ENCODE data around the gene PARP16.
A peak's percentile ranks its signal among the peaks of the same experiment; 100 is the strongest.

PARP16 gene, protein sequence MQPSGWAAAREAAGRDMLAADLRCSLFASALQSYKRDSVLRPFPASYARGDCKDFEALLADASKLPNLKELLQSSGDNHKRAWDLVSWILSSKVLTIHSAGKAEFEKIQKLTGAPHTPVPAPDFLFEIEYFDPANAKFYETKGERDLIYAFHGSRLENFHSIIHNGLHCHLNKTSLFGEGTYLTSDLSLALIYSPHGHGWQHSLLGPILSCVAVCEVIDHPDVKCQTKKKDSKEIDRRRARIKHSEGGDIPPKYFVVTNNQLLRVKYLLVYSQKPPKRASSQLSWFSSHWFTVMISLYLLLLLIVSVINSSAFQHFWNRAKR

DNA sequence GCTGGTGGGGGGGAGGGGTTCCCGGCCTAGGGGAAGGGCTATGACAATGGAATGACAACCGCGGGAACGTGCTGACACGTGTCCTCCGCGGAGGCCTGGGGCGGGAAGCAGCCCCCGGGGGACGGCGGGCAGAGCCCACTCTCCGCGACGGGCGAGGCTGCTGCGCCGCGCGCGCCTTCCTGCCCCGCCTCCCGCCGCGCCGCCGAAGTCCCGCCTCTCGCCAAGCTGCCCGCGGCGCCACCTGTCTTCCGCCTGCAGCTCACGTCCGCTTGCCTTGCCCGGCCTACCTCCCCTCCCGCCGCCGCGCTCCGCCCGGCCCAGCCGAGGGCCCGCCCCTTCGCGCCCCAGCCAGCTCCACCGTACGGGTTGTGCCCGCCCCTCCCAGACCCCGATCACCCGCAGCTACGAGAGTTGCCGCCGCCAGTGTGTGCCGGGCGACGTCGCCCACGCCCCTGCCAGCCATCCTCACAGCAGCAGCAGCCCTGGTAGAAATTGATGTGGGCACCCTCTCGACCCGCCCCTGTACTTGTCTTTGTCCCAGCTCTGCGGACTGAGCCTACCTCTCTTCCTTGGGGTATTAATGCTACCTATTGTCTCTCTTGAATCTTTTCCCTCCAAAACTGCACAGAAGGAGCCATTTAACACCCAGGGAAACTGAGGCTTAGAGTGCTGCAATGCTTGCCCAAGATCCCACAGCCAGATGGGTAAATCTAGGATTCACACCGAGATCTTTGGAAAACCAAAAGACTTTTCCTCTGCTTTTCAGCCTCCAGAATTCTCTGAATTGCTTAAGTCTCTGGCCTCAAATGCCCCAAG, at the start of gene PARP16:
Gene PARP16 (minus strand): TSS at position 180 of the 816 bp plus-strand sequence. CDS start 457 bp downstream, outside the sequence.
- peak; percentile 78 for DNase-seq

- DNase-seq, result no peak
Observed at GRCh38 chr15:65335278-65336055, 48.8 kb upstream of the PARP16 start.

- no peak for DNase-seq
Observed at GRCh38 chr15:65334586-65335231, 48.0 kb upstream of the PARP16 start.

DNA sequence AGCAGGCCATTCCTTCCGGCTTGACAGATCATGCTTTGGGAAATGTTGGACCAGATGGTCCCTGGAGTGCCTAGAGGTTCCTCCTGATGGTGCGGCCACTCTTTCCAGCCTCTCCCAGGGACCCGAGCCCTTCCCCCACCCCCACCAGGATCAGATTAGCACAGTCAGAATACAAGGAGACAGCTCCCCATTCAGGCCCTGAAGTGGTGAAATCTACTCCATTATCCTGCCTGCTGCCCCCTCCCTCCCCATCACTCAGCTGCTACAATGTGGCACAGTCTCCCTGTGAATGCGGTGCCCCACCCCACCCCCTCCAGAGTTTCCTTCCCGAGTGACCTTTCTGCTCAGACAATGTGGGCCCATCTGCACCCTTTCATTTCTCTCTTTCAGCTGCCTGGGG, 47.2 kb upstream of the PARP16 start:
- no peak for DNase-seq

DNA sequence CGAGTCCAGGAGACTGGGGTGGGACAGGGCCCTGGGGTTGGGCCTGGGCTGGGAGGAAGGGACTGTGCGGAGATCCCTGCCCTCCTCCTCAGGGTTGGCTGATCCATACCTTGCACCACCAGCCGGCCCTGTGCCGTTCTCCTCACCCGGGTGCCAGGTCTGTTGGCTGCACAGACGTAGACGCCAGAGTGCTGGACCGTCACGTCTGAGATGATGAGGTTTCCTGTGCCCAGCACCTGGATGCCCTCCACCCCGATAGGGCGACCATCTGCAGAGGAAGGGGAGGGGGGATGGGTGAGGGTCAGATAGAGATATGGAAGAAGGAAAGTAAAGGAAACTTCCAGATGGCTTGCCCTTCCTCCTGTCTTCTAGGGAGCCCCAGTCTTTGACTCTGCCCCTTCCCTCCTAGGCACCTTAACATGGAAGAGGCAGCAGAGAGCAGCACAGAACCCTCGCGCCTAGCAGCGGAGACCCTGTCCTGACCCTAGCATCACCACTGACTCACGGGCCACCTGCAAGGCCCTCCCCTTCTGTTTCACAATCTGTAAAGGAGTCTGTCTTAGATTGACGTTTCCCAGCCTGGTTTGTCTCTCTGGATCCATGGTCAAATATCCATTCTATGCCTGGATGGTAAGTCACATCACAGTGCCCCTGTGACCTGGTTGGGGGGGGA, 46.6 kb upstream of the PARP16 start:
- no peak for DNase-seq

DNA sequence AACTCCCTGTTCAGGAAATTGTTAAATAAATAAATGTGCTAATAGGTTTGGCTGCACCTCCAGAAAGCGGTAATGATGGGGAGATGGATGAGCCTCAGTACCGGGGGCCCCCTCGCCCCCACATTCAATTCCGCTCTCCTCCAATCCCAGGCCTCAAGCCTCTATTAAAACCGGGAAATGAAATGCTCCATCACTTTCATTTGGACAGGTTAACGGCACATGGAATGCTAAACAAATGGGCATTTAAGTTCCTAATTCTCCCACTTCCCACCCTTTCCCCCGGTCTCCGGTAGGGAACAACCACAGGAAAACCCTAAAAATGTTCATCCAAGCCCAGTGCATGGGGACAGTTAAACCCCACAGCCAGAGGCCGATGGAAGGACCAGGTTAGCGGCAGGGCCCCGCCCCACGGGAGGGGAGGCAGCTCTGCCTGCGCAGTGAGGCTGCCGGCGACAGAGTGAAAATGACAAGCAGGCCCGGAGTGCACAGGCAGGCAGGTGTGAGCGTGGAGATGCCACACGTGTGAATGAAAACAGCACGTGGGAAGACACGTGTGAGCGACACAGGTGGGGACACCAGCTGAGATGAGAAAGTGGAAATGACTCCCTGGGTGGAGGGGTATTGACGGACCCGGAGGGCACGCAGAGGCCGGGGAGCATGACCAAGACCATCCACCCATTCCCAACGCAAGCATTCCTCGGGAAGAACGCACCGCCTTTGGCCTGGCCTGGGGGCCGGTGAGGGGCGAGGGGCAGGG, 45.9 kb upstream of the PARP16 start:
- DNase-seq, result no peak

DNA sequence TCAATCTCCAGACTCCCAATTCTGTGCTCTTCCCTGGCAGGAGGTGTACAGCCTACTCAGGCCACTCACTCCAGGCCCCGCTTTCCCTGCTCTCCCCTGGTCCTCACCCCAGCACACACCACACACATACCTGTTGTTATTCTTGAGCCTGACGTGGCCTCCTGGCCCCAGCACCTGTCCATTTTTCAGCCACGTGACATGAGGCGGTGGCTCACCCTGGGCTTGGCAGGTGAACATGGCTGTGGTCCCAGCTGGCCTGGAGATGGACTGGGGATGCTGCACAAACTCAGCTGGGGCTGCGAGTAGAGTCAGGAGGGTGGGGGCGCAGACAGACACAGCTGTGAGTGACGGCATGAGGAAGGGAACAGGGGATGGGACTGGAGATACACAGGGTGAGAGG, 45.1 kb upstream of the PARP16 start:
- DNase-seq, result no peak

- no peak for DNase-seq
Observed at GRCh38 chr15:65330934-65331645, 44.4 kb upstream of the PARP16 start.

- DNase-seq, result no peak
Observed at GRCh38 chr15:65329984-65330735, 43.5 kb upstream of the PARP16 start.

GRCh38 chr15:65329288-65329983, 42.8 kb upstream of the PARP16 start:
- no peak for DNase-seq

DNA sequence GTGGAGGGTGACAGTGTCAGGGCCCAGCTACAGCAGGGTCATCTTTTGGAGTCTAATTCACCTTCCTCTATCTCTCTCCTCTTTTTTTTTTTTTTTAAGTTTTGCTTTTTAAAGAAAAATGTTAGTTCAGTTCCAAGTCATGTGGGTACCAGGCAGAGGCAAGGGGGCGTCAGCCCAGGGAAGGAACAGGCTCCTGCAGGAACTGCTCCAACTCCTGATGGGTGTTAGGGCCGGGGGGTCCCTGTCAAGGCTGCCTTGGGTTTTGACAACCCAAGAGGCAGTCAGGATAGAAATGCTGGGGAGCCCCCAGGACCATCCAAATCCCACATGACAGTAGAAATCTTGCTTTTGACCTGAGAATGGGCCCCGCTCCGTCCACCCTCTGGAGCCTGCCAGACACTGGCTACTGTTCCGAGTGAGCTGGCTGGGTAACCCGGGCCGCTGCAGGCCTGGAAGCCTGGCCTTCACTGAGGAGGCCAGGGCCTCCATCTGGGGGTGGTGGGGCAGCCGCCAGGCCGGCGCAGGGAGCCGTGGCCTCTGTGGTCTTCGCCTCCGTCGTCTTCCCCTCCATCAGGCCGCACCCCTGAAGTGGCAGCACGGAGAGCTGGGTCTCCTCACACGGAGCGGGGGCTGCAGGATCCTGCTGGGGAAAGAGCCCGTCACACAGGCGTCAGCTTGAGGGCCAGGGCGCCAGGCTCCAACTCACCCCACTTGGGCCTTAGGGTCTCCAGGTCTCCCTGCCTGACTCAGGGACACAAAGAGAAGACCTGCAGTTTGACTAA, 42.0 kb upstream of the PARP16 start:
- no peak for DNase-seq

GRCh38 chr15:65327651-65328393, 41.1 kb upstream of the PARP16 start:
- DNase-seq, result no peak

DNA sequence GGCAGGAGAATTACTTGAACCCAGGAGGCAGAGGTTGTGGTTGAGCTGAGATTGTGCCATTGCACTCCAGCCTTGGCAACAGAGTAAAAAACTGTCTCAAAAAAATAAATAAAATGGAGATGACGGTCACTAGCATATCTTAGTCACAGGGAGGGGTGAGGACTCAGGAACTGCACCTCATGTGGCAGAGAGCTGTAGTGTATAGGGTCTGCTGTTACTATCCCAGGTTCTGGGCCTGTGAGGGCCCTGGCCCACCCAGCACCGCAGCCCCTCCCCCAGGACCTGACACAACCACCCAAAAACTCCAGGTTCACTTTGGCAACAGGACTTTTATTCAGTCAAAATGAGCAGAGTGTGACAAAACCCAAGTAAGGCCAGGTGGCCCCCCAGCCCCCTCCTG, 40.1 kb upstream of the PARP16 start:
- no peak for DNase-seq

DNA sequence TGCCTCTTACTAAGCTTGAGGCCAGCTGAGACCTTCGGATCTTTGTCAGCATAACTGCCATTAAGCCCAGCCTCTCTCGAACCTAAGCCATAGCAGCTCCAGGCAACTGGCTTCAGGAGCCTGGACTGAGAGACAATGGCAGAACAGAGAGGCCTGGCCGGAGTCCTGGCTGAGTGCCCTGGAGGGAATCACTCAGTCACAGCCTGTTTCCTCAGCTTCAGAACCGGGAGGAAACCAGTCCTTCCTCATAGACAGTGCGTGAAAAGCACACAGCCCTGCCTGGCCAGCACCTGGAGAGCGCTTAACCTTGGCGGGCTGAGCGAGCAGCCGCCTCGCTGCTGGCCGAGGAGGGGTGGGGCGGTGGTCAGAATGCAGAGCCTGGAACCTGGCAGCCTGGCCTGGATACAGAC, 39.4 kb upstream of the PARP16 start:
- peak; percentile 10 for DNase-seq

- peak; percentile 63 for DNase-seq
Observed at GRCh38 chr15:65323071-65323511, 36.4 kb upstream of the PARP16 start.

DNA sequence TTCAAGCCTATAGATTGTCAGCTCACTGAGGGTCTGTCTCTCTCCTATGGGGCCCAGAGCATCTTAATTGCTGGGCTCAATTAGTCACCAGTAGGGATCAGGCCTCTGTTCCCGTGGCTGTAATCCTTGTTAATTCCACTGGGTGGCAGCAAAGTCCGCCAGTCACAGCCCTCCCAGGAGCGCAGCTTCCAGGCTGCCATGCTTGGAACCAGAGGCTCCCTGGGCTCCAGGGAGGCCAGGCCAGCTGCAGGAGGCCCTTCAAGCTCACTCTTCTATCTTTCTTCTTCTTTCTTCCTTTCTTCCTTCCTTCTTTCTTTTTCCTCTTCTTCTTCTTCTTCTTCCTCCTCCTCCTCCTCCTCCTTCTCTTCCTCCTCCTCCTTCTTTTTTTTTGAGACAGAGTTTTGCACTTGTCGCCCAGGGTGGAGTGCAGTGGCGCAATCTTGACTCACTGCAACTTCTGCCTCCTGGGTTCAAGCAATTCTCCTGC, 32.2 kb upstream of the PARP16 start:
- peak; percentile 76 for DNase-seq

GRCh38 chr15:65312400-65312916, 25.8 kb upstream of the PARP16 start:
- no peak for DNase-seq
